Aorta (tissue), 5 donors: Measurements from ENCODE around the gene SHROOM4. TPM values are rescaled to one million over a fixed set of nuclear protein-coding genes. Genes with fewer than 3 reads are reported as not detected.
A peak's percentile ranks its signal among the peaks of the same experiment; 100 is the strongest.

Source experiments
- ATAC-seq: fragments of 200-7000 bp; cut with Tn5 transposase; one replicate; pipeline ENCODE4 v1.9.1; 2022; ENCODE audit warnings: moderate library complexity; ENCODE audit not compliant: low FRiP score
- DNase-seq, 2 donors: peaks; one replicate each; pipeline ENCODE4 v3.0.0-alpha.2; 2020
- H3K27ac ChIP-seq, 2 donors: one replicate each; pipeline ENCODE4 v1.5.1; 2013; ENCODE audit warnings: low read length in 2 of 2, mild to moderate bottlenecking in 2 of 2, moderate library complexity in 2 of 2, control low read depth in 1 of 2, inconsistent platforms in 1 of 2, low read depth in 1 of 2
- H3K27me3 ChIP-seq, 2 donors: one replicate each; pipeline ENCODE4 v1.6.1; 2013; ENCODE audit warnings: control low read depth in 1 of 2, low read length in 1 of 2, mild to moderate bottlenecking in 1 of 2, moderate library complexity in 1 of 2; ENCODE audit not compliant: insufficient read depth in 2 of 2, control insufficient read depth in 1 of 2
- H3K36me3 ChIP-seq, 2 donors: one replicate each; pipeline ENCODE4 v1.6.1; 2013; ENCODE audit warnings: control low read depth in 1 of 2, low read length in 1 of 2, mild to moderate bottlenecking in 1 of 2; ENCODE audit not compliant: insufficient read depth in 2 of 2, control insufficient read depth in 1 of 2
- H3K4me1 ChIP-seq, 2 donors: one replicate each; pipeline ENCODE4 v1.6.1; 2013; ENCODE audit warnings: low read length in 2 of 2, control low read depth in 1 of 2, mild to moderate bottlenecking in 1 of 2, moderate library complexity in 1 of 2; ENCODE audit not compliant: insufficient read depth in 2 of 2, control insufficient read depth in 1 of 2
- H3K4me3 ChIP-seq, 2 donors: one replicate each; pipeline ENCODE4 v1.5.1; 2013; ENCODE audit warnings: low read length in 2 of 2, control low read depth in 1 of 2, mild to moderate bottlenecking in 1 of 2
- H3K9me3 ChIP-seq: one replicate; pipeline ENCODE4 v1.6.1; 2013; ENCODE audit warnings: mild to moderate bottlenecking, low read length; ENCODE audit not compliant: control insufficient read depth
- WGBS, 2 donors: extraction: QIAGEN DNeasy Blood & Tissue Kit; methylation state at CpG; one replicate each; pipeline ENCODE4 v1.1.7; 2013; 5-methylcytosine and 5-hydroxymethylcytosine counted together
- intact Hi-C, 2 donors: fragments of 100-400 bp; cut with DNase I; formaldehyde crosslinking; loops; one replicate each; pipeline versions ENCODE4 v1.14.2 to v1.15.0; 2022
- polyA plus RNA-seq, 2 donors: library from polyadenylated mRNA; stranded (reverse); fragments of 200-250 nt; gene quantifications; one replicate each; pipeline ENCODE4 v1.2.3, GENCODE V29; 2013
- total RNA-seq, 2 donors: library from RNA; stranded (reverse); fragmentation: NEBNext Ultra II Directional; extraction: Animal tissue kit (Norgen Biotek cat#: 25700); gene quantifications; one replicate each; pipeline ENCODE4 v1.2.1, GENCODE V29; 2021
- donor health status: healthy with polysubstance abuse.
- donor health status: Bipolar disorder and iron deficiency.
- donor health status: DM: no; HTN: no; CAD: no.
- donor health status: DM: no; HTN: no; CAD: no.
- donor health status: DM: yes; HTN: yes; CAD: no.

Gene SHROOM4
- total and polyA plus RNA-seq, 4 donors, result 0.38 to 16.4 (median 7.5) TPM

DNA sequence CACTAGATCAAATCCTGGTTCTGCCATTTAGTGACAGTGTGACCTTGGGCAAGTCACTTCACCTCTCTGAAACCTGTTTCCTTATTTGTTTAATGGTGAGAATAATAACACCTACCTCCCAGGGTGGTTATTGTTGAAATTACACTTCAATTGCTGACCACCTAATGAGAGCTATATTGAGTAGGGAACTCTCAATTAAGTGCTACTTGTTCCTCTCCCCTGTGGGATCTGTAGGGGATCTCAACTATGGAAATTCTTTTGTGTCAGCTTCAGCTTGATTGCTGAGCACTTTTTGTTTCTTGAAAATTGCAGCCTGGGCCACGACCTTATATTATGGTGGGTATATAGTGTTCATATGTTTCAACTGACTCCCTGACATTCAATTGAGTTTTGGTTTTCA lies 102.1 kb downstream of the SHROOM4 start:
- ATAC-seq (no peak), DNase-seq (no peak)
- Histone ChIP-seq H3K27me3 (no peaks in the 10 kb centered on the region), H3K36me3 (no peaks in the 10 kb centered on the region), H3K4me1 (peaks cover 0 to 3% of the 10 kb centered on the region in 2 donors), H3K4me3 (no peak overlapping the region), H3K9me3 (no peaks in the 10 kb centered on the region), H3K27ac (no peak overlapping the region)
- WGBS, 2 donors, result 31 to 77% methylated on average over 1 of the region's 1 CpG
- intact Hi-C loops, result no loop called here

- Histone ChIP-seq H3K4me3 (no peak overlapping the region), H3K27ac (peak overlapping the region in 1 of 2 donors; percentile 15), H3K9me3 (no peaks in the 10 kb centered on the region), H3K36me3 (no peaks in the 10 kb centered on the region), H3K27me3 (no peaks in the 10 kb centered on the region), H3K4me1 (no peaks in the 10 kb centered on the region)
- 34 to 38% methylated on average over 8 of the region's 8 CpGs for WGBS, 2 donors
- ATAC-seq (no peak), DNase-seq (no peak)
- intact Hi-C loops, result no loop called here
Measured at GRCh38 chrX:50707955-50708699, 105.9 kb downstream of the SHROOM4 start.

DNA sequence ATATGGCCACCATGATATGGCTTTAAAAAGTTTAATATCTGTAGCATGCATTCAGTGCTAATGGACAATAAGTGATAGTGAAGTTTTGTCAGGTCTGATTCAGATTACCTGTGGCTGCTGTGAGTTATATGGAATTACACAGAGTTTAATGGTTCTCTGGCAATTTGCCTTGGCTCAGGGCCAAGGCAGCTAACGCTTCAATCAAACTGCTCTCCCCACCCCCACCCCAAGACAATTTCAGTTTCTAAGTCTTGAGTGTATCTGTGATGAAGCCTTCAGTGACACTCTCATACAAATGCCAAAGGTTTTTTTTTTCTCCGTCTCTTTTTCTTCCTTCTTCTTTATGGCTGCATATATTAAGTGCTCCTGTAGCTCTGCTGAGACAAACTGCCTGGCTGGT lies 106.6 kb downstream of the SHROOM4 start:
- no peaks in the 10 kb centered on the region for H3K4me1 ChIP-seq
- WGBS, 2 donors, result 22 to 26% methylated on average over 2 of the region's 2 CpGs
- DNase-seq, result no peak
- no peaks in the 10 kb centered on the region for H3K9me3 ChIP-seq
- H3K4me3 ChIP-seq, result no peak overlapping the region
- intact Hi-C loops, result no loop called here
- H3K36me3 ChIP-seq, result no peaks in the 10 kb centered on the region
- no peak overlapping the region for H3K27ac ChIP-seq
- no peaks in the 10 kb centered on the region for H3K27me3 ChIP-seq
- ATAC-seq, result no peak

DNA sequence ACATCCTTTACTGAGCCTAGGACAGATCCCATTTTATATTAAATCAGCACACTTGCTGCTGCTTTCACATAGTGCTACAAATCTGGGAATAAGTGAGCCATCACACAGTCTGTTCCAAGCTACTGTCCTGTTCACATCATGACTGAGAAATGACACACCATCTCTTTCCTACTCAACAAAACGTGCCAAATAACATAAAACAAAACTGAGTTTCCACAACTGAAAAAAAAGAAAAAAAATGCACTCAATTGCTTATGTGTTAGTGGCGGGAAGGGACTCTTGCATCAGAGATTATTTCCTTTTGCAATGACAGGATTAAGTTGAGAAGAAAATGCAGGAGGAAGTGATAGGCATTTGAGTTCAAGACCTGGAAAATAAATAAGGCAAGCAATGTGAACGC lies 109.0 kb downstream of the SHROOM4 start:
- no peak for ATAC-seq
- no peak overlapping the region for H3K27ac ChIP-seq
- intact Hi-C loops, result no loop called here
- DNase-seq, result no peak
- H3K27me3 ChIP-seq, result no peaks in the 10 kb centered on the region
- 9 to 28% methylated on average over 3 of the region's 3 CpGs for WGBS, 2 donors
- no peaks in the 10 kb centered on the region for H3K9me3 ChIP-seq
- H3K4me1 ChIP-seq, result no peaks in the 10 kb centered on the region
- H3K36me3 ChIP-seq, result no peaks in the 10 kb centered on the region
- no peak overlapping the region for H3K4me3 ChIP-seq

- H3K27me3 ChIP-seq, result no peaks in the 10 kb centered on the region
- no peak for ATAC-seq
- no peak for DNase-seq
- no peak overlapping the region for H3K4me3 ChIP-seq
- H3K27ac ChIP-seq, result peak overlapping the region; percentile 11 to 28
- WGBS, 2 donors, result 10 to 23% methylated on average over 1 of the region's 1 CpG
- no peaks in the 10 kb centered on the region for H3K4me1 ChIP-seq
- H3K36me3 ChIP-seq, result no peaks in the 10 kb centered on the region
- H3K9me3 ChIP-seq, result no peaks in the 10 kb centered on the region
- intact Hi-C loops, result no loop called here
Measured at GRCh38 chrX:50704360-50704759, 109.6 kb downstream of the SHROOM4 start.

DNA sequence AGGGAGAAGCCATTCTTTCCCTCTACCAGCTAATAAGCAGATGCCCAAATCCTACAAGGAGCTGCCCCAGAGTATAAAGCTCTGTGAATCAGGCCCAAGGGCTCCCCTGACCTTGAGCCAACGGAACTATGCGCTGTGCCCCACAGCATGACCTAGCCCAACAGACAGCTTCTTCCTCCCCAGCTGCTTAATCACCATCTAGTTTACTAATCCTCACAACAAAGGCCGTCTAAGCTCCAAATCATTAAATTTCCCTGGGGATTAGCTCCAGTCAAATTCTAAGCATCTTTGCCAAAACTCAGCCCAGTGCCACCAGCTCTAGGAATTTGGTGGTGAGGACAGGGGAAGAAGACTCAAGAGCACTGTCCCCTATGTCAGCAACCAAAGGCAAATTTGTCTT lies 113.1 kb downstream of the SHROOM4 start:
- no peaks in the 10 kb centered on the region for H3K27me3 ChIP-seq
- no peaks in the 10 kb centered on the region for H3K9me3 ChIP-seq
- DNase-seq, result no peak
- H3K27ac ChIP-seq, result no peak overlapping the region
- no peak overlapping the region for H3K4me3 ChIP-seq
- no peak for ATAC-seq
- intact Hi-C loops, result no loop called here
- peaks cover 1 to 2% of the 10 kb centered on the region in 2 donors for H3K4me1 ChIP-seq
- WGBS, 2 donors, result 32 to 72% methylated on average over 3 of the region's 3 CpGs
- H3K36me3 ChIP-seq, result no peaks in the 10 kb centered on the region

DNA sequence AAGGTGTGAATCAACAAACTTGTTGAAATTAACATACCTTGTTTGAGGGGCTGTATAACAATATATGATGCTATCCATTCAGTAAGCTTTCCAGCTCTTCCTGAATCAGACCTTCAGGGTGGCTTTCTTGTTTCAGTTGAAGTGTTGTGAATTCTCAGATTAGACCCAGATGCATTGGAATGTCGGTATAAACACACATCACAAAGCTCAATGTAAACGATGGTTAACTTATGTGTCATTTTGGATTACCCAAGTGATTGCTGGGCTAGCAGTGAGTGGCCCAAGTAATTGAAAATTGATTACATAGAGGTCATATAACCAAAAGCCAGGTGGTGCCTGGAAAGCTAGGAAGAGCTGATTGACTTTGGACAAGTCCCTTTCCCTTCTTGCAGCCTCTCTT lies 115.0 kb downstream of the SHROOM4 start:
- Histone ChIP-seq H3K27ac (no peak overlapping the region), H3K4me3 (no peak overlapping the region), H3K4me1 (peaks cover 1 to 2% of the 10 kb centered on the region in 2 donors), H3K36me3 (no peaks in the 10 kb centered on the region), H3K27me3 (no peaks in the 10 kb centered on the region), H3K9me3 (no peaks in the 10 kb centered on the region)
- intact Hi-C loops, result loop anchor here (5.0 to 10.0 kb wide), 2 partner anchors 113 to 286 kb away; partner anchors contain the start of gene SHROOM4 (in 1 of the 2)
- 41 to 77% methylated on average over 2 of the region's 2 CpGs for WGBS, 2 donors
- ATAC-seq (no peak), DNase-seq (no peak)

DNA sequence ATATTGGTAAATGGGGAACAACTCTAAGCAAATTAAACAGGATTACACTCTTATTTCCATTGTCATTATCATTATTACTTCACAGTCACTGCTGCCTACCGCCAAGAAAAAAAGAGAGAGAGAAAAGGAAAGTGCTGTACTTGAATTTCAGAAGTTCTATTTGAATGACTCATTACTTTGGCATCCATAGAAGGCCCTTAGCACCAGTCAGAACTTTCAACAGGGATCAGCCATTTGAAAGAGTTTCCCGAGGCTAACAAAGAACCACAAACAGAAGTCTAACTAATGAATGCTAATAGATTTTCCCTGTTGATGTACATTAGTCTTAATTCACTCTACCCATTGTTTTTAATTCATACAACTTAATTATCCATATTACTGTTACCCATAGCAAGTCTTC lies 116.3 kb downstream of the SHROOM4 start:
- no peaks in the 10 kb centered on the region for H3K36me3 ChIP-seq
- H3K4me1 ChIP-seq, result peaks cover 1 to 2% of the 10 kb centered on the region in 2 donors
- no peak overlapping the region for H3K4me3 ChIP-seq
- no peaks in the 10 kb centered on the region for H3K27me3 ChIP-seq
- 6% methylated on average over 2 of the region's 2 CpGs for WGBS, 2 donors
- no peak overlapping the region for H3K27ac ChIP-seq
- DNase-seq, result no peak
- intact Hi-C loops, result loop anchor here (5.0 to 10.0 kb wide), 2 partner anchors 115 to 287 kb away; partner anchors contain the start of gene SHROOM4 (in 1 of the 2)
- H3K9me3 ChIP-seq, result no peaks in the 10 kb centered on the region
- peak; percentile 57 for ATAC-seq

DNA sequence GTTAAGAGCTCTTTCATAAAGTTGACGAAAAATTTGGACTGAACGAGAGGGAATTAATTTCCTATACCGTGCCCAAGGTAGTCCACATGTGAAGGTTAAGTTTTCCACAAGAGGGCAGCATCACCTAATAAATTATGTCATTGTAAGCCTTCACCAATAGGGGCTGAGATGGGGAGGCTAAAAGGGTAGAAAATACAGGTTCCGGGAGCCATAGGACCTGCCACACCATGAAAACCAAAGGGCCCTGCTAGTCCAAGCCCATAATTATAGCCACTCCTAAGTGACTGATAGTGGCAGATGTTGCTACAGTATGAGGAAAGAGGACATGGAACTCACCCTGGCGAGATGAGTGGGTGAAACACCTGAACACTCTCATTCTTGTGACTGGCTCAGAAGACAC lies 122.2 kb downstream of the SHROOM4 start:
- 20 to 24% methylated on average over 5 of the region's 5 CpGs for WGBS, 2 donors
- no peak overlapping the region for H3K27ac ChIP-seq
- no peaks in the 10 kb centered on the region for H3K27me3 ChIP-seq
- no peaks in the 10 kb centered on the region for H3K9me3 ChIP-seq
- no peaks in the 10 kb centered on the region for H3K4me1 ChIP-seq
- no peak for DNase-seq
- no peak for ATAC-seq
- intact Hi-C loops, result loop anchor here (5.0 to 10.0 kb wide), 3 partner anchors 210 to 295 kb away; no protein-coding TSS in a partner anchor
- no peak overlapping the region for H3K4me3 ChIP-seq
- no peaks in the 10 kb centered on the region for H3K36me3 ChIP-seq
